Cardiac fibroblast (primary cell): ENCODE data around the gene MICAL3.

Experiments used
- DNase-seq, 2 donors: peaks; one replicate each; pipeline versions ENCODE4 v3.0.0 to v3.0.0-alpha.2; 2010; ENCODE audit warnings: low read depth in 2 of 2
- H3K4me3 ChIP-seq, 2 donors: replicated peaks in 1 of 2; 1 replicate in 1 of 2; 2 replicates in 1 of 2; pipeline ENCODE4 v1.5.1; 2011; ENCODE audit warnings: low read depth in 2 of 2, low read length in 2 of 2, mild to moderate bottlenecking in 2 of 2, moderate library complexity in 1 of 2
- TF ChIP-seq, protein P1 (sequence below): IDR thresholded peaks from one replicate; pipeline ENCODE4 v1.5.1; 2011; ENCODE audit warnings: low read depth, mild to moderate bottlenecking, low read length, inconsistent platforms

Gene MICAL3

DNA sequence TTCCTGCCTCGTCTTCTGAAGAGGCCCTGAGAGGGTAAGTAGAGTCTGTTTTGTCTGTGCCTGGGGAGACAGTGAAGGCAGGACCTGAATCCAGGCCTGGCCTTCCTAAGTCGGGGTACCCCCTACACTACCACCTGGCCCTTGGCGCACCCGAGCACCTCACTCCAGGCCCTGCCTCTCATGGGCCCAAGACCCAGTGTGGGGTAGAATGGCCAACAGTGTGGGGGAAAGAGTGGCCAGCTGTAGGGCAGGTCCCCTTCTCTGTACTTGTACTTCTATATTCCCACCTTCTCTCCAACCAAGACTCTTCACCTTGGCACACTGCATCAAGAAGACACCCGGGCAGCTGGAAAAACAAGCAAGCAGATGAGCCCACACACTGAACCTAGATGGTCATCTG lies 227.7 kb downstream of the MICAL3 start:
- TF ChIP-seq, protein P1, sequence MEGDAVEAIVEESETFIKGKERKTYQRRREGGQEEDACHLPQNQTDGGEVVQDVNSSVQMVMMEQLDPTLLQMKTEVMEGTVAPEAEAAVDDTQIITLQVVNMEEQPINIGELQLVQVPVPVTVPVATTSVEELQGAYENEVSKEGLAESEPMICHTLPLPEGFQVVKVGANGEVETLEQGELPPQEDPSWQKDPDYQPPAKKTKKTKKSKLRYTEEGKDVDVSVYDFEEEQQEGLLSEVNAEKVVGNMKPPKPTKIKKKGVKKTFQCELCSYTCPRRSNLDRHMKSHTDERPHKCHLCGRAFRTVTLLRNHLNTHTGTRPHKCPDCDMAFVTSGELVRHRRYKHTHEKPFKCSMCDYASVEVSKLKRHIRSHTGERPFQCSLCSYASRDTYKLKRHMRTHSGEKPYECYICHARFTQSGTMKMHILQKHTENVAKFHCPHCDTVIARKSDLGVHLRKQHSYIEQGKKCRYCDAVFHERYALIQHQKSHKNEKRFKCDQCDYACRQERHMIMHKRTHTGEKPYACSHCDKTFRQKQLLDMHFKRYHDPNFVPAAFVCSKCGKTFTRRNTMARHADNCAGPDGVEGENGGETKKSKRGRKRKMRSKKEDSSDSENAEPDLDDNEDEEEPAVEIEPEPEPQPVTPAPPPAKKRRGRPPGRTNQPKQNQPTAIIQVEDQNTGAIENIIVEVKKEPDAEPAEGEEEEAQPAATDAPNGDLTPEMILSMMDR = no peak
- no peak for DNase-seq
- no peak overlapping the region for H3K4me3 ChIP-seq

DNA sequence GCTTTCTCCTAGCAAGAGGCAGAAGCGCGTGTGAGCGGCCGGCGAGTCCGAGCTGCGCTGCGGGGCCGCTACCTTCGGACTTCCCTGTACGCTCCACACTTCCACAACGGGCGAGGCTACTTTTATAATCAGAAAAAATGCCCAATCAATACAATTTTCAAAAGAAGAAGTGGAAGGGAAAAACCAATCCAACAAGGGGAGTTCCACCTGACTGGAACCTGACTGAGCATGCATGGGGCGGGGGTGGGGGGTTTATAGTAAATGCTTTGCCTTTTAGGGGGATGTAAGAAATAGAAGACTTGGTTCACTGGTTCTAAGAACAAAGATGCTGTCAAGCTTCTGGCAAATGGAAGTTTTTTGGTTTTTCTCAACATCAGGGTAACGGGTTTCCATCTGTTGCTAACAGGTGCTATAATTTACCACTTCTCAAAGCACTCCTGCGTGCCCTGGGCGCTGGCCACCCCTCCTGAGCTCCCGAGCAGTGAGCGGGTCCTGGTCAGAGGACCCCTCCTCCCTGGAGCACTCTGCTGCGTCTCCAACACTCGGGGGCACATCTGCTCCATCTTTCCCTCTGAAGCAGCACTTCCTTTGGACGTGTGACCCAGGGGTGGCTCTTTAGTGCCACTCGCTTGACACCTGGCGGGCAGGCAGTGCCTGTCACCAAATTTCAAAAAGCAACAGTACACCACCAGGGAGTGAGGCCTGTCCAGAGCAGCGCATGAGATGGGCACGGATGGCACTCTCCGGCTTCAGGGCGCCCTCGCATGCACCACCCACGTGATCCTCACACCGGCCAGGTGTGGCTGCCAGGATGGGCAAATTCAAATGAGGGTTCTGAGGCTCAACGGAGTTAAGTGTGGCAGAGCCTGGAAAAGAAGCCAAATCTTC lies 228.5 kb downstream of the MICAL3 start:
- no peak for DNase-seq
- TF ChIP-seq, protein P1 = no peak
- no peak overlapping the region for H3K4me3 ChIP-seq

DNA sequence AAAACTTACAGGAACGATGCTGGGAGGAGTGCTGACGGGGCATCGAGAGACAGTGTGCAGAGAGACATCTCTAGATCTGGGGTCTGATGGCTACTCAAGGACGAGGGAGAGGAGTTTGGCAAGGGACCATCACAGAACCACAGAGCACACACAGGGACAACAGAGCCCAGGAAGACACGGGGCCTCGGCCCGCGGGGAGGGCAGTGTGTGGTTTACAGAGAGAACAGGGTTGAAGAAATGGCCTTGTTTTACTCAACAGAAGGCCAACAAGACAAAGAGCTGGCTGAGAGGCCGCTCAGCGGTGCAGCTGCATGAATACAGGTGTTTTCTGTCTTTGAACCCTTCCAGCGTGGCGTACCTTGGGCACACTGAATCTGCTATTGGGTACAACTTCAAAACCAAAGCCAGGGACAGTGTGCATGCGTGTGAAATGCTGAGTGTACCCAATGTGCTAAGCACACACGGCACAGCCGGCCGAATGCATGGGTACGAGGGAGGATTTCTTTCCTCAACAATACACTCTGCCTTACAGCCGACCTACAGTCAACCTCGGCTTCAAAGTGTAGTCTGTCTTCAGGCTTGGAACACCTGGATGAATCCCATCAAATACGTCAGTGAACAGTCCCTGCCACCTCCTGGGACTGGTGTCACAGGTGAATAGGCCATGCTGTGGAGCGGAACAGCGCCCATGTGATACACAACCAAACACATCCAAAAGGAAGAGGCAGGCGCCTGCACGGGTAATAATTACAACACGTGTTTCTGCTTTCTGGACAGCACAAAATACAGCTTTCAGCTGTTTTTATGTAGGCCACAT lies 229.4 kb downstream of the MICAL3 start:
- no peak overlapping the region for H3K4me3 ChIP-seq
- TF ChIP-seq, protein P1 = no peak
- DNase-seq = no peak

DNA sequence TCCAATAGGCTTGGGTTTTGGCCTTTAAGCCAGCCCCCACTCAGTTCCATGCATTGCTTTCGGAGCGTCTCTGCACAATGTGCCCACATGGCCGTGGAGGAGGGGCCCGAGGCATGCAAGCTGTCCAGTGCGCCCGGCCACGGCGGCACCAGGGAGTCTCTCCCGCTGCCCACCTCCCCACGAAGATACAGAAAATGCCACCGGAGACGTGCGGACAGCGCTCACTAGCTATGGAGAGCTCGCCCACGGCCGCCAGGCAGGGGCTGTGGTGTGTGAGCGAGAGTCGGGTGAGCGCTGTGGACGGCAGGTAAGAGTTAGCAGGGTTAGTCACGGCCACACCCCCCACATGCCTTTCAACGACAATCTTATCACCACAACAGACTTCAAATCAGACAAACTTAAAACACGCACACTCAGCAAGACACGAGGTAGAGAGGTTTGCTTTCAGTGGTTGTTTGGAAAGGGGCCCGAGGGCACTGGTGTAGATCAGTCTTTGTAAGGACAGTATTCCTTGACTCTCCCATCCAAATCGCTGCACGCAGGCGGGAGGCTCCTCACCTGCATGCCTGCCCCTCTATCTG lies 231.4 kb downstream of the MICAL3 start:
- DNase-seq = no peak
- H3K4me3 ChIP-seq = no peak overlapping the region
- TF ChIP-seq, protein P1 = no peak

DNA sequence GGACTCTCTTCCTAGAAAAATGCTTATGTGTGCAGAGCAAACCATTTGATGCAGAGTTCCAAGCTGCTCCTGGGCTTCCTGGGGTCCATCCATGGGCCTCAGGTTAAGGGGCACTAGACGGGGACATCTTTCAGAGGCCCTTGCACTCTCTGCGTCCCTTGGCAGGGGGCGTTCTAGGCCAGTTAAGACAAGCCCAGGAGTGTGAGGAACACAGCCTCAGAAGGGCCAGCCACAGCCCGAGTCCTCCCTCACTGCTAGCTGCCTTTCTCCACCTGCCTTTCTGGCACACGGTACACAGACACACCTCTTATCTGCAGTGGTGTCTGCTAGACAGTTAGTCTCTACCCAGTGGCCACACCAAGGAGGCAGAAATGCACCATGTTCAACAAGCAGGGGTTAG lies 232.1 kb downstream of the MICAL3 start:
- DNase-seq = no peak
- H3K4me3 ChIP-seq = no peak overlapping the region
- TF ChIP-seq, protein P1 = no peak

DNA sequence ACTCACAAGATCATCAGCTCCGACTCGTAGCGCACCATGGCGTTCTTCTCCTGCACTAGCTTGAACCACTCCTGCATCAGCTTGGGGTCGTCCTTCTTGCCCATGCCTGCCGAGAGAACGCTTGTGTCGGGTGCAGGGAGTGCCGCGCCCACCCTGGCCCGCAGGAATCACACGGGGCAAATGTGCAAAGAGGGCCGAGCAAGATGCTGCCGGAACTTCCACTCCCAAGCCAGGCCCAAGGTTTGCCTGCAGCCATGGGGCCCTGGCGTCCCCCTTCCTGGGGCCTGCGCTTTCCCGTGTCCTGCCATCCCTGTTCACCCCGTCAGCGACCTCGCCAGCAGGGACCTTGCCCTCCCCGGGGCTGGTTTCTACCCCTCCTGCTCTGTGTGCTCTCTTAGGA lies 233.2 kb downstream of the MICAL3 start:
- TF ChIP-seq, protein P1 = no peak
- DNase-seq = no peak
- H3K4me3 ChIP-seq = no peak overlapping the region
